ENCODE measurements around the gene THSD4. TPM values are rescaled to one million over a fixed set of nuclear protein-coding genes. Genes with fewer than 3 reads are reported as not detected.

The THSD4 gene
- total and polyA plus RNA-seq, 9 of the 15 experiments (the other 6 are each of a cell fraction or from before 2014, with no cell fraction given): 0.04 TPM; not detected in 5

DNA sequence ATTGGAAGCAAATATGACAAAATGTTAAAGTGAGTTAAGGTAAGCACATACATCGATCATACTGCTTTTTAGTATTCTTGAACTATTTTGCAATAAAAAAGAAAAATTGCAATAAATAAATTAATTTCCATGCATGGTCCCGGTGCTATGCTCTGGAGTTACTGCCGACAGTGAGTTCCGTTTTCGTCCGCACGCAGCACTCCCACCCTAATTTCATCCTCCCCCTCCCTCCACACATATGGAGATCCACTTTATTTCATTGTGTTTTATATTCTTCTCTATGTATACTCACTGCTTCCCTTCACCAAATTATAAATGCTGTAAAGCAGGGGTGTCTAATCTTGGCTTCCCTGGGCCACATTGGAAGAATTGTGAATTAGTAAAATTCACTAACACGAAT lies 247.3 kb downstream of the THSD4 start:
- BruUV-seq (replicated peaks): no TSS peak

More for the DNA sequence above, 247.3 kb downstream of the THSD4 start:
- DNase-seq (ENCODE audit: extremely low read depth in 1 of 4, low spot score in 3 of 4) (no peak), FAIRE-seq (no peak), ATAC-seq (no peak)
- no peak for TF ChIP-seq HDAC3 (IDR thresholded peaks at IDR 0.05; ENCODE audit: borderline replicate concordance, partially characterized antibody)
- no peak for TF ChIP-seq NFXL1 (CRISPR knock-in tag; IDR thresholded peaks at IDR 0.05)
- TF ChIP-seq ZNF175 (CRISPR knock-in tag; IDR thresholded peaks at IDR 0.05; ENCODE audit: low read depth): no peak
- no peak for TF ChIP-seq NFATC3 (IDR thresholded peaks at IDR 0.05)
- no peak for TF ChIP-seq RFX1 (IDR thresholded peaks at IDR 0.05)
- no peak for TF ChIP-seq NCOA1 (IDR thresholded peaks at IDR 0.05; ENCODE audit: low read depth)
- TF ChIP-seq, protein P1, sequence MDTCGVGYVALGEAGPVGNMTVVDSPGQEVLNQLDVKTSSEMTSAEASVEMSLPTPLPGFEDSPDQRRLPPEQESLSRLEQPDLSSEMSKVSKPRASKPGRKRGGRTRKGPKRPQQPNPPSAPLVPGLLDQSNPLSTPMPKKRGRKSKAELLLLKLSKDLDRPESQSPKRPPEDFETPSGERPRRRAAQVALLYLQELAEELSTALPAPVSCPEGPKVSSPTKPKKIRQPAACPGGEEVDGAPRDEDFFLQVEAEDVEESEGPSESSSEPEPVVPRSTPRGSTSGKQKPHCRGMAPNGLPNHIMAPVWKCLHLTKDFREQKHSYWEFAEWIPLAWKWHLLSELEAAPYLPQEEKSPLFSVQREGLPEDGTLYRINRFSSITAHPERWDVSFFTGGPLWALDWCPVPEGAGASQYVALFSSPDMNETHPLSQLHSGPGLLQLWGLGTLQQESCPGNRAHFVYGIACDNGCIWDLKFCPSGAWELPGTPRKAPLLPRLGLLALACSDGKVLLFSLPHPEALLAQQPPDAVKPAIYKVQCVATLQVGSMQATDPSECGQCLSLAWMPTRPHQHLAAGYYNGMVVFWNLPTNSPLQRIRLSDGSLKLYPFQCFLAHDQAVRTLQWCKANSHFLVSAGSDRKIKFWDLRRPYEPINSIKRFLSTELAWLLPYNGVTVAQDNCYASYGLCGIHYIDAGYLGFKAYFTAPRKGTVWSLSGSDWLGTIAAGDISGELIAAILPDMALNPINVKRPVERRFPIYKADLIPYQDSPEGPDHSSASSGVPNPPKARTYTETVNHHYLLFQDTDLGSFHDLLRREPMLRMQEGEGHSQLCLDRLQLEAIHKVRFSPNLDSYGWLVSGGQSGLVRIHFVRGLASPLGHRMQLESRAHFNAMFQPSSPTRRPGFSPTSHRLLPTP (IDR thresholded peaks at IDR 0.05; ENCODE audit: borderline replicate concordance, extremely low read depth, insufficient read length): no peak
- TF ChIP-seq, protein P2, sequence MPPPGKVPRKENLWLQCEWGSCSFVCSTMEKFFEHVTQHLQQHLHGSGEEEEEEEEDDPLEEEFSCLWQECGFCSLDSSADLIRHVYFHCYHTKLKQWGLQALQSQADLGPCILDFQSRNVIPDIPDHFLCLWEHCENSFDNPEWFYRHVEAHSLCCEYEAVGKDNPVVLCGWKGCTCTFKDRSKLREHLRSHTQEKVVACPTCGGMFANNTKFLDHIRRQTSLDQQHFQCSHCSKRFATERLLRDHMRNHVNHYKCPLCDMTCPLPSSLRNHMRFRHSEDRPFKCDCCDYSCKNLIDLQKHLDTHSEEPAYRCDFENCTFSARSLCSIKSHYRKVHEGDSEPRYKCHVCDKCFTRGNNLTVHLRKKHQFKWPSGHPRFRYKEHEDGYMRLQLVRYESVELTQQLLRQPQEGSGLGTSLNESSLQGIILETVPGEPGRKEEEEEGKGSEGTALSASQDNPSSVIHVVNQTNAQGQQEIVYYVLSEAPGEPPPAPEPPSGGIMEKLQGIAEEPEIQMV (tag; conservative IDR thresholded peaks at IDR 0.05; ENCODE audit: low read depth): no peak
- no peak for TF ChIP-seq ZNF76 (CRISPR knock-in tag; IDR thresholded peaks at IDR 0.05; ENCODE audit: borderline replicate concordance)
- TF ChIP-seq, protein P3, sequence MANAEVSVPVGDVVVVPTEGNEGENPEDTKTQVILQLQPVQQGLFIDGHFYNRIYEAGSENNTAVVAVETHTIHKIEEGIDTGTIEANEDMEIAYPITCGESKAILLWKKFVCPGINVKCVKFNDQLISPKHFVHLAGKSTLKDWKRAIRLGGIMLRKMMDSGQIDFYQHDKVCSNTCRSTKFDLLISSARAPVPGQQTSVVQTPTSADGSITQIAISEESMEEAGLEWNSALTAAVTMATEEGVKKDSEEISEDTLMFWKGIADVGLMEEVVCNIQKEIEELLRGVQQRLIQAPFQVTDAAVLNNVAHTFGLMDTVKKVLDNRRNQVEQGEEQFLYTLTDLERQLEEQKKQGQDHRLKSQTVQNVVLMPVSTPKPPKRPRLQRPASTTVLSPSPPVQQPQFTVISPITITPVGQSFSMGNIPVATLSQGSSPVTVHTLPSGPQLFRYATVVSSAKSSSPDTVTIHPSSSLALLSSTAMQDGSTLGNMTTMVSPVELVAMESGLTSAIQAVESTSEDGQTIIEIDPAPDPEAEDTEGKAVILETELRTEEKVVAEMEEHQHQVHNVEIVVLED (CRISPR knock-in tag; IDR thresholded peaks at IDR 0.05): no peak
- no peak for TF ChIP-seq GATAD2A (IDR thresholded peaks at IDR 0.05)
- TF ChIP-seq, protein P4, sequence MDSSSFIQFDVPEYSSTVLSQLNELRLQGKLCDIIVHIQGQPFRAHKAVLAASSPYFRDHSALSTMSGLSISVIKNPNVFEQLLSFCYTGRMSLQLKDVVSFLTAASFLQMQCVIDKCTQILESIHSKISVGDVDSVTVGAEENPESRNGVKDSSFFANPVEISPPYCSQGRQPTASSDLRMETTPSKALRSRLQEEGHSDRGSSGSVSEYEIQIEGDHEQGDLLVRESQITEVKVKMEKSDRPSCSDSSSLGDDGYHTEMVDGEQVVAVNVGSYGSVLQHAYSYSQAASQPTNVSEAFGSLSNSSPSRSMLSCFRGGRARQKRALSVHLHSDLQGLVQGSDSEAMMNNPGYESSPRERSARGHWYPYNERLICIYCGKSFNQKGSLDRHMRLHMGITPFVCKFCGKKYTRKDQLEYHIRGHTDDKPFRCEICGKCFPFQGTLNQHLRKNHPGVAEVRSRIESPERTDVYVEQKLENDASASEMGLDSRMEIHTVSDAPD (CRISPR knock-in tag; IDR thresholded peaks at IDR 0.05): no peak
- TF ChIP-seq ZNF583 (CRISPR knock-in tag; IDR thresholded peaks at IDR 0.05): no peak
- TF ChIP-seq FOXK1 (CRISPR knock-in tag; IDR thresholded peaks at IDR 0.05; ENCODE audit: borderline replicate concordance): no peak
- intact Hi-C loops (cut with micrococcal nuclease) (no loop called here), in situ Hi-C loops (cut with MboI) (no loop called here)
- ChIA-PET CTCF (ENCODE audit: low intra/inter-chr PET ratio) (no interaction called here), POLR2A (interaction anchor here (0.6 kb wide), 1 partner anchor 10 kb away, joined by 3 read pairs; no protein-coding TSS in a partner anchor)
- no peak overlapping the region for H3K4me3 ChIP-seq
- no peak overlapping the region for H3K9ac ChIP-seq (ENCODE audit: insufficient read depth in 1 of 2, low read depth in 2 of 2, low read length in 2 of 2)
- H3K27ac ChIP-seq (ENCODE audit: extremely low read depth, low read depth, low read length): no peak overlapping the region
- no peaks in the 10 kb centered on the region for H3K9me3 ChIP-seq (replicated peaks; ENCODE audit: control insufficient read depth, insufficient read depth, low read depth, low read length)
- H4K20me1 ChIP-seq (replicated peaks; ENCODE audit: control insufficient read depth, insufficient read depth, low read length): no peaks in the 10 kb centered on the region
- H3K79me2 ChIP-seq (ENCODE audit: control insufficient read depth, insufficient read depth, low read length): no peaks in the 10 kb centered on the region
- no peaks in the 10 kb centered on the region for H3K36me3 ChIP-seq (ENCODE audit: control insufficient read depth, insufficient read depth, low read length)
- H2AFZ ChIP-seq (ENCODE audit: low read depth, low read length): no peak overlapping the region
- under 1% methylated on average over 8 of the region's 8 CpGs for WGBS (ENCODE audit: insufficient coverage, low coverage, missing lambda C conversion rate)
- no peaks in the 10 kb centered on the region for H3K4me1 ChIP-seq (replicated peaks in 1 of 2; ENCODE audit: control insufficient read depth in 2 of 2, insufficient read depth in 2 of 2, low read length in 2 of 2)
- H3K9me1 ChIP-seq (ENCODE audit: control insufficient read depth, insufficient read depth, low read length): no peaks in the 10 kb centered on the region
- no peak overlapping the region for H3K4me2 ChIP-seq (ENCODE audit: insufficient read depth, low read length)
- peaks cover 0 to 6% of the 10 kb centered on the region in 2 experiments; a peak in 1 of 5 replicates for H3K27me3 ChIP-seq (ENCODE audit: control insufficient read depth in 2 of 2, insufficient read depth in 2 of 2, low read length in 2 of 2)
